GM18907 (cell line): ENCODE measurements around the gene CARD9.
"Not testable (repeated sequence)": the region's sequence is repeated elsewhere in the genome, so short reads cannot be mapped to it uniquely, and the experiment has no call there.

ENCODE experiments used
- ATAC-seq: cut with Tn5 transposase; IDR thresholded peaks from one replicate; pipeline ENCODE4 v1.9.1; 2021; ENCODE audit warnings: mild to moderate bottlenecking, moderate library complexity; ENCODE audit not compliant: unreplicated experiment

Gene CARD9

DNA sequence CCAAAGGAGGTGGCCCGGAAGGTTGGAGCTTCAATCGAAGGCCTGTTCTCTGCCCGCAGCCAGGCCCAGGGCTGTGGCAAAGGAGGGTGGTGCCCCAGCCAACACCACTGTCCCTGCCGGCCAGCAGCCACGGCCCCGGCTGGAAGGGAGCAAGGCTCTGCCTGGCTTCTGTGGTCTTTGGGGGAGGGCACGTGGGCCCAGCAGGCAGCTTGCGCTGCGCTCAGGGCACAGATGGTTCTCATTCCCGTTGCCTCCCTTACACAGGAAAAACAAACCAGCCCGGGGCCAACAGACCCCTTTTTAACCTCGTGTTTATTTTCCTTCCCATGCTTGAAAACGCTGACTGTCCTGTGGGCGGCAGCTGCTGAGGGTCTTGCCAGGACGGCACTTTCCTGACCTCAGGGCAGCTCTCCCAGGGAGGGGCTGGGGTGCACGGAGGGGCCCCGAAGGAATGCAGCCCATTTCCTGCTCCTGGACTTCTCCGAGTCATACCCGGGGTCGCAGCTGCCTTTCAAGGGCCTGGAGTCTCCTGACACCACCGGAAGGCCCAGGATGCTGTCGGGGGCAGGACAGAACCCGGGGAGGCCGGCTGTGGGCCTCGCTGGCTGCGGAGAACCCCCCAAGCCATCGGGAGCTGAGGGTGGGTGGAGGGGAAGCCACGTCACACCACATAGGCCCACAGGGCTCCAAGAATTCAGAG lies 47.3 kb downstream of the CARD9 start:
- no peak for ATAC-seq

DNA sequence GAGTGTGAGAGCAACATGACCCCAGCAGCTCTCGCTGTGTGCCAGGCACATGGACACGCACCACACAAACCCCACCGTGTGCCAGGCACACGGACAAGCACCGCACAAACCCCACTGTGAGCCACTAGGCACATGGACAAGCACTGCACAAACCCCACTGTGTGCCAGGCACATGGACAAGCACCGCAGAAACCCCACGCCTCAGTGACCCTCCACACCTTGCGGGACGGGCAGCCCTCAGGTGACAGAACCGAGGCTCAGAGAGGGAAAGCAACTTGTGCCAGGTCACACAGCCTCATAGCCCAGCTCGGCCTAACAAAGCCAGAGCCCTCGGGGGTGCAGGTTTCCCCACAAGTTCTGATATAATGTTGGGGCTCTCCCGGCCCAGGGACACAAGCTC lies 48.1 kb downstream of the CARD9 start:
- ATAC-seq = no peak

DNA sequence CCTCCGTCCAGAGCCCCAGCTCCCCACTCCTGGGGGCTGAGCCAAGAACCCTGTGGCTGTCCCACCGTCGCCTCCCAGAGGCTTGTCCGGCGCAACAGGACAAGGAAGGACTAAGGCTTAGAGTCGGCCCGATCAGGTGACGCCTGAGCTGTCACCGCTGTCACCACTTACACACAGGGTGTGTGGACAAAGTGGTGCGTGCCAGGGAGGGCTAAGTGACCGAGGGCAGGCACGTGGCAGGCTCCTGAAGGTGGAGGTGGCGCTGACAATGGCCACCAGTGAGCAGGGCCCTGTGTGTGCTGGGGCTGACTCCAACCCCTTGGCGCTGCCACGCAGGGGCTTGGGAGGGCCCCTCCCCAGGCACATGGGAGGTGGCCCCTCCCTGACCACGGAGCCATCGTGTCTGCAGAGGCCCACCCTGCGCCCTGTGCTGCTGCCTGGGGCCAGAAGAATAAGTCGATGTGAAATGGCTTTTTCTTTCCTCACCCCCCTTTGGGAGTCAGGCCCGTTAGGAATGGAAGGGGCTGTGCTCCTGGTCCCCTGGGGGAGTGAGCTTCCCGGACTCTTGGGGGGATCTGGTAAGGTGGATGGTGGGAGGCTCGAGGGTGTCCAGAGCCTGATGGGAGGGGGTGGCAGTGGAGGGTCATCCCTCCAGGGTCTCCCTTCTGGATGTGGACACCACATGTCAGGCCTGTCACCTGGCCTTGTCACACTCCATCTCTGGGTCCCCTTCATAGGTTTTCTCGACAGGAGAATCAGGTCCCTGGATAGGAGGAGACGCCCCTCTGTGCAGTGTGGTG lies 48.8 kb downstream of the CARD9 start:
- ATAC-seq = no peak

GRCh38 chr9:136323371-136323789 lies 50.1 kb downstream of the CARD9 start:
- ATAC-seq = no peak

DNA sequence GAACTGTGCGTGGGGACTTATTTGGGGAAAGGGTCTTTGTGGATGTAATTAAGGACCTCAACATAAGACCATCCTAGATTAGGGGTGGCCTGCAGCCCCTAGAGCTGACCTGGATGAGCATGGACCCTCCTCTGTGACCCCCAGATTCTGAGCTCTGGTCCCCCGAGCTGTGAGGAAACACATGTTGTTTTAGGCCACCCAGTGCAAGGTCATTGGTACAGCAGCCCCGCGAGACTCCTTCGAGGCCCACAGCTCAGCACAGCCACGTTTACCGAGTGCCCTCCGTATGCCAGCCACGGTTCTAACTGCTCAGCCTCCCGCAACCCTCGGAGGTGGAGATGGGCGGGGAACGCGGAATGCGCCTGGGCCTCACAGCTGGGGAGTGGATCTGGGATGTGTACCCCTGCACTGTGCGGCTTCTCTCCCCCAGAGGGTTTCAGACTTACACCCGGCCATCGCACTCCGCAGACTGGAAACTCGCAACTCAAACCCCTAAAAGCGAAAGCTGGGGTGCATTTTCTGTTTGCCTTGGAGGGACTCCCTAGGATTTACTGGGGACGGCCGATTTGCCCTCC lies 50.6 kb downstream of the CARD9 start:
- ATAC-seq = no peak

DNA sequence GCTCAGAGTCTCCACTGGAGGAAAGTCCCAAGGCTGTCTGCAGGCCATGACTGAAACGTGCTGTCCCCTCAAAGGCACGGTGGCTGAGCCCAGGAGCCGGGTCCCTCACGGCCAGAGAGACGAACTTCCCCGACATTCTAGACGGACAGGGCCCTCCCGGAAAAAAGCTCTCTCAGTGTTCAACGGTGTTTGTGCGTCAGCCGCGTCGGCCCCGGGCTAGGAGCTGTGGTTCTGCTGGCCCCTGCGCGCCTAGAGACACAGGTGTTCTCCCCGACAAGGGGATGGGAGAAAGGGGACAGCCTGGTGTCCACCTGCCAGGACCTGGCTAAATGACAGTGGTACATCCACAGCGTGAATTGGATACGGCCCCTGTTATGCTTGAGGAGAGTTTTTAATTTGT lies 51.9 kb downstream of the CARD9 start:
- ATAC-seq = no peak

GRCh38 chr9:136320972-136321371 lies 52.5 kb downstream of the CARD9 start:
- ATAC-seq = not testable (repeated sequence)

DNA sequence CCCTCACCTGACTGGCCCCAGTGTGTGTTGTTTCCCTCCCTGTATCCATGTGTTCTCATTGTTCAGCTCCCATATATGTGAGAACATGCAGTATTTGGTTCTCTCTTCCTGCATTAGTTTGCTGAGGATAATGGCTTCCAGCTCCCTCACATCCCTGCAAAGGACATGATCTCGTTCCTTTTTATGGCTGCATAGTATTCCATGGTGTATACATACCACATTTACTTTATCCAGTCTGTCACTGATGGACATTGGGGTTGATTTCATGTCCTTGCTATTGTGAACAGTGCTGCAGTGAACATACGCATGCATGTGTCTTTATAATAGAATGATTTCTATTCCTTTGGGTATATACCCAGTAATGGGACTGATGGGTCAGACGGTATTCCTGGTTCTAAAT lies 53.5 kb downstream of the CARD9 start:
- not testable (repeated sequence) for ATAC-seq

DNA sequence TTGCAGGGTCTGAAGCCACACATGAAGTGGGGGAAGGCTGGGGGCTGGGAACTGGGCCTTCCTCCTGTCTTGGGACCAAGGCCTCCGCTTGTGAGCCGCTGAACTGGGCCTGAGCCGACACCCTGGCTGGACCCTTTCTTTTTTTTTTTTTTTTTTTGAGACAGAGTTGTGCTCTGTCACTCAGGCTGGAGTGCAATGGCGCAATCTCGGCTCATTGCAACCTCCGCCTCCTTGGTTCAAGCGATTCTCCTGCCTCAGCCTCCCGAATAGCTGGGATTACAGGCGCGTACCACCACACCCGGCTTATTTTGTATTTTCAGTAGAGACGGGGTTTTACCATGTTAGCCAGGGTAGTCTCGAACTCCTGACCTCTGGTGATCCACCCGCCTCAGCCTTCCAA lies 54.2 kb downstream of the CARD9 start:
- ATAC-seq = not testable (repeated sequence)

DNA sequence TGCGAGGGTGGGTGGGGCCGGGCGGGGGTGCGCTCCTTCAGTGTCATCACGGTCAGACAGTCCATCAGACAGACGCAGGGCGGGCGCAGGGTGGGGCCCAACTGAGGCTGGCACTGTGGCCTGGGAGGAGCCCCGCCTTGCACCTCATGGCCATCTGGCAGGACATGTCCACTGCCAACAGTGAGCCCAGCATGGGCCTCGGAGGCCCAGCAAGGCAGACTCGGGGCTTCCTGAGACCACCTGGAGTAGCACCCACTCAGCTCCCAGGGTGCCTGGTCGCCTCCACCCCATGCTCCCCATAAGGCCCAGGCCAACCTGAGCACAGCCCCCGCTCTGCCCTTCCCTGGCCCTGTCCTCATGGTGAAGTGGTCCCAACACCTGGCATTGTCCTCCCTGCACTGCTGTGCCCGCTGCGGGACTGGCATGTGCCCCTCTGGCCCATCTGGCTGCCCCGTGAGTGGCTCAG lies 54.7 kb downstream of the CARD9 start:
- no peak for ATAC-seq

- no peak for ATAC-seq
Measured at GRCh38 chr9:136318111-136318775, 55.2 kb downstream of the CARD9 start.

GRCh38 chr9:136317695-136318094 lies 55.8 kb downstream of the CARD9 start:
- ATAC-seq = no peak

DNA sequence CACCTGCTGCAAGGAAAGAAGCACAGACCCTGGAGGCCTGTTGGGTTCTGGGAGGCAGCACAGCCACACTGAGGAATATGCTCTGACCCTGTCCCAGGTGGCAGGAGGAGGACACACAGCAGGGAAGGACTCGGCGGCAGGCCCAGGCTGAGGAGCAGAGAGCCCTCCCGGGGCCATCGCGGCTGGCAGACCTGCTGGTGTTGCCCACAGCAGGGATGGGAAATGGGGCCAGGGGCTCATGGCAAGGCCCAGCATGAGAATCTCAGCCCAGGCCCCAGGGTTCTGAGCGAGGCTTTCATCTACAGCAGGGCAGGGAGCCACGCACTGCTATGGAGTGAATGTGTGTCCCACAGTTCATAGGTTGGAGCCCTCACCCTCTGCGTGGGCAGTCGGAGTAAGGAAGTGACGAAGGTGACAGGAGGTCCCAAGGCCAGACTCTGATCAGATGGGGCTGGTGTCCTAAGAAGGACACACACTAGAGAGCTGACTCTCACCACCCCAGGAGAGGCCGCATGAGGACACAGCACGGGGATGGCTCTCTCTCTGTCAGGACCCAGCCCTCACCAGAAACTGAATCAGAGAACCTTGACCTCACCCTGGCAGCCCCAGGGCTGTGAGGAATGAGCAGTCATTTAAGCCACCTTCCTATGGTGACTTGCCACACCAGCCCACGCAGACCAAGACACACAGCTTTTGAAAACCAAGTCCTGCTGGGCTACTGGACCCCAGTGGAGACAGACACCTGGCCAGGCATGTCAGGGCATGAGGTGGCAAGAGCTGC lies 56.4 kb downstream of the CARD9 start:
- no peak for ATAC-seq

DNA sequence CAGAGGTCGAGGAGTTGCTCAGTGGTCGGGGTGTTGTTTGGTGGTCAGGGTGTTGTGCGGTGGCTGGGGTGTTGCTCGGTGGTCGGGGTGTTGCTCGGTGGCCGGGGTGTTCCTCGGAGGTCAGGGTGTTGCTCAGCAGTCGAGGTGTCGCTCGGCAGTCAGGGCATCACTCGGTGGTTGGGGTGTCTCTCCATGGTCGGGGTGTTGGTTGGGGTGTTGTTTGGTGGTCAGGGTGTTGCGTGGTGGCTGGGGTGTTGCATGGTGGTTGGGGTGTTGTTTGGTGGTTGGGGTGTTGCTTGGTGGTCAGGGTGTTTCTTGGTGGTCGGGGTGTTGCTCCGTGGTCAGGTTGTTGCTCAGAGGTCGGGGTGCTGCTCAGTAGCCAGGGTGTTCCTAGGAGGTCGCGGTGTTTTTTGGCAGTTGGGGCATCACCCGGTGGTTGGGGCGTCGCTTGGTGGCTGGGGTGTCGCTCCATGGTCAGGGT lies 57.2 kb downstream of the CARD9 start:
- no peak for ATAC-seq

DNA sequence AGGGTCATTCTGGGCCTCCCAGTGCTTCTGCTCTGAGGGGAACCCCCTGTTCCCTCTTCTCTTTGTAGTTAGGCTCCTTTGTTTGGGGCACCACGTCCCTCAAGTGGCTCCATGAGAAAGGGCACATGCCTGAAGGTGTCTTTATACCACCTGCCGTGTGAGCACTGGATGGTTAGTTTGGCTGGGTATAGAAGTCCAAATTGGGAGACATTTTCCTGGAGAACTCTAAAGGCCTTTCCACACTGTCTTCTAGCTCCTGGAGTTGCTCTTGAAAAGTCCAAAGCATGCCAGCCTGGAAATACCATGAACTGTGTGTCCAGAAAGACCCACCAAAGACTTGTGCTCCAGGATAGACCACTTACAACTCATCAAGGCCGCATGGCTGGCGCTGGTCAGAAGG lies 58.5 kb downstream of the CARD9 start:
- no peak for ATAC-seq

- ATAC-seq = no peak
Measured at GRCh38 chr9:136314056-136314416, 59.4 kb downstream of the CARD9 start.
